Natural killer cell (primary cell): ENCODE results near the gene ERI2. TPM values are rescaled to one million over a fixed set of nuclear protein-coding genes. Genes with fewer than 3 reads are reported as not detected.

Source experiments
- ATAC-seq, 3 donors: fragments of 150-1000 bp in 2 of 3; fragments of 200-7000 bp in 1 of 3; cut with Tn5 transposase; 1 replicate in 1 of 3; 2 replicates in 2 of 3; pipeline ENCODE4 v1.10.0; 2021; ENCODE audit warnings: mild to moderate bottlenecking in 2 of 3, moderate library complexity in 2 of 3
- DNase-seq, 2 donors: peaks; one replicate each; pipeline versions ENCODE4 v3.0.0 to v3.0.0-alpha.2; 2013 to 2021; ENCODE audit warnings: mixed read lengths in 1 of 2
- H3K27ac ChIP-seq: one replicate; pipeline ENCODE4 v1.5.1; 2013; ENCODE audit warnings: mild to moderate bottlenecking, low read length
- H3K27me3 ChIP-seq: one replicate; pipeline ENCODE4 v1.6.1; 2013; ENCODE audit warnings: low read length; ENCODE audit not compliant: control insufficient read depth, insufficient read depth
- H3K36me3 ChIP-seq: one replicate; pipeline ENCODE4 v1.6.1; 2013; ENCODE audit warnings: low read length; ENCODE audit not compliant: control insufficient read depth, insufficient read depth
- H3K4me1 ChIP-seq: one replicate; pipeline ENCODE4 v1.6.1; 2013; ENCODE audit warnings: low read length; ENCODE audit not compliant: control insufficient read depth, insufficient read depth
- H3K4me3 ChIP-seq: one replicate; pipeline ENCODE4 v1.5.1; 2013; ENCODE audit warnings: low read length
- H3K9me3 ChIP-seq: one replicate; pipeline ENCODE4 v1.6.1; 2013; ENCODE audit warnings: low read length; ENCODE audit not compliant: control insufficient read depth, insufficient read depth
- H3K27ac Mint-ChIP-seq, 2 donors: one replicate each; pipeline ENCODE4 v1.8.0; 2022; ENCODE audit warnings: mild to moderate bottlenecking in 2 of 2, mixed read lengths in 2 of 2, moderate library complexity in 1 of 2
- H3K27me3 Mint-ChIP-seq, 2 donors: one replicate each; pipeline ENCODE4 v1.8.0; 2022; ENCODE audit warnings: low read depth in 2 of 2, mixed read lengths in 2 of 2
- H3K36me3 Mint-ChIP-seq: one replicate; pipeline ENCODE4 v1.8.0; 2022; ENCODE audit warnings: mixed read lengths
- H3K4me1 Mint-ChIP-seq, 2 donors: one replicate each; pipeline ENCODE4 v1.8.0; 2022; ENCODE audit warnings: mixed read lengths in 2 of 2
- H3K4me3 Mint-ChIP-seq: one replicate; pipeline ENCODE4 v1.8.0; 2022; ENCODE audit warnings: mild to moderate bottlenecking, moderate library complexity, mixed read lengths
- H3K9me3 Mint-ChIP-seq, 2 donors: one replicate each; pipeline ENCODE4 v1.8.0; 2022; ENCODE audit warnings: mixed read lengths in 2 of 2
- CTCF ChIP-seq: fragments of 200-600 bp; IDR thresholded peaks from one replicate; pipeline ENCODE4 v1.8.0; 2022; ENCODE audit warnings: antibody characterized with exemption
- WGBS: methylation state at CpG from one replicate; pipeline ENCODE4 v1.1.7; 2013; ENCODE audit warnings: missing lambda C conversion rate; ENCODE audit not compliant: insufficient coverage; 5-methylcytosine and 5-hydroxymethylcytosine counted together
- intact Hi-C: fragments of 100-400 bp; cut with micrococcal nuclease; formaldehyde crosslinking; loops from one replicate; pipeline ENCODE4 v1.14.2; 2022
- total RNA-seq, 4 donors: library from RNA; stranded (reverse); fragments of 120-200 nt in 1 of 4; gene quantifications; one replicate each; pipeline versions ENCODE4 v1.2.3 to v1.2.4, GENCODE V29; 2013 to 2022

ERI2 gene
- total RNA-seq, 3 donors from 2014 or later (not counting 1 experiment from before 2014, with no cell fraction given): 2.4 to 3.5 (median 2.8) TPM

GRCh38 chr16:20838240-20838639 is 32.0 kb upstream of the ERI2 start:
- Histone ChIP-seq H3K36me3 (no peaks in the 10 kb centered on the region), H3K4me1 (no peaks in the 10 kb centered on the region), H3K27me3 (no peaks in the 10 kb centered on the region), H3K27ac (no peak overlapping the region), H3K4me3 (no peak overlapping the region), H3K9me3 (no peaks in the 10 kb centered on the region)
- Mint-ChIP-seq H3K4me3 (no peak overlapping the region), H3K27me3 (no peaks in the 10 kb centered on the region), H3K27ac (no peak overlapping the region), H3K36me3 (peaks cover 6% of the 10 kb centered on the region), H3K4me1 (no peaks in the 10 kb centered on the region), H3K9me3 (peaks cover 0 to 5% of the 10 kb centered on the region in 2 donors)
- no peak for TF ChIP-seq CTCF
- DNase-seq (no peak), ATAC-seq (no peak)
- WGBS: no CpG with 5 or more reads among the region's 1 CpG
- intact Hi-C loops: no loop called here

- no peak overlapping the region for H3K27ac Mint-ChIP-seq
- no peaks in the 10 kb centered on the region for H3K27me3 ChIP-seq
- no peaks in the 10 kb centered on the region for H3K36me3 ChIP-seq
- H3K9me3 Mint-ChIP-seq: peaks cover 0 to 5% of the 10 kb centered on the region in 2 donors
- no peaks in the 10 kb centered on the region for H3K4me1 ChIP-seq
- H3K36me3 Mint-ChIP-seq: peaks cover 6% of the 10 kb centered on the region
- H3K4me3 Mint-ChIP-seq: no peak overlapping the region
- WGBS: no CpG with 5 or more reads among the region's 2 CpGs
- H3K27me3 Mint-ChIP-seq: no peaks in the 10 kb centered on the region
- H3K4me1 Mint-ChIP-seq: no peaks in the 10 kb centered on the region
- ATAC-seq (no peak), DNase-seq (no peak)
- intact Hi-C loops: no loop called here
- H3K4me3 ChIP-seq: no peak overlapping the region
- H3K9me3 ChIP-seq: no peaks in the 10 kb centered on the region
- no peak for TF ChIP-seq CTCF
- no peak overlapping the region for H3K27ac ChIP-seq
Measured at GRCh38 chr16:20833086-20833485, 26.8 kb upstream of the ERI2 start.

GRCh38 chr16:20830372-20830771 is 24.1 kb upstream of the ERI2 start:
- DNase-seq (no peak), ATAC-seq (no peak)
- Mint-ChIP-seq H3K4me1 (no peaks in the 10 kb centered on the region), H3K27me3 (no peaks in the 10 kb centered on the region), H3K36me3 (no peaks in the 10 kb centered on the region), H3K9me3 (peaks cover 0 to 5% of the 10 kb centered on the region in 2 donors), H3K4me3 (no peak overlapping the region), H3K27ac (no peak overlapping the region)
- TF ChIP-seq CTCF: no peak
- H3K9me3 ChIP-seq: no peaks in the 10 kb centered on the region
- intact Hi-C loops: no loop called here
- no peak overlapping the region for H3K27ac ChIP-seq
- 100% methylated on average over 1 of the region's 1 CpG for WGBS
- no peaks in the 10 kb centered on the region for H3K4me1 ChIP-seq
- H3K36me3 ChIP-seq: no peaks in the 10 kb centered on the region
- no peaks in the 10 kb centered on the region for H3K27me3 ChIP-seq
- H3K4me3 ChIP-seq: no peak overlapping the region

GRCh38 chr16:20829536-20829935 is 23.3 kb upstream of the ERI2 start:
- H3K27me3 Mint-ChIP-seq: no peaks in the 10 kb centered on the region
- WGBS: 100% methylated on average over 1 of the region's 1 CpG
- intact Hi-C loops: no loop called here

More at GRCh38 chr16:20829536-20829935, 23.3 kb upstream of the ERI2 start:
- H3K36me3 ChIP-seq: no peaks in the 10 kb centered on the region
- no peaks in the 10 kb centered on the region for H3K9me3 ChIP-seq
- Mint-ChIP-seq H3K4me1 (no peaks in the 10 kb centered on the region), H3K4me3 (no peak overlapping the region), H3K27ac (no peak overlapping the region), H3K36me3 (no peaks in the 10 kb centered on the region), H3K9me3 (peaks cover 0 to 2% of the 10 kb centered on the region in 2 donors)
- no peaks in the 10 kb centered on the region for H3K27me3 ChIP-seq
- no peak for TF ChIP-seq CTCF
- H3K27ac ChIP-seq: no peak overlapping the region
- no peak for DNase-seq
- no peak for ATAC-seq
- H3K4me1 ChIP-seq: no peaks in the 10 kb centered on the region
- H3K4me3 ChIP-seq: no peak overlapping the region
